Tibial artery (tissue), 4 donors: ENCODE data around the gene COL7A1.

Experiments used
- DNase-seq, 2 donors: peaks; one replicate each; pipeline ENCODE4 v3.0.0-alpha.2; 2019
- H3K27ac ChIP-seq, 2 donors: fragments of 200-600 bp; sonication (generic) in 1 of 2; 1 replicate in 1 of 2; 2 replicates in 1 of 2; pipeline ENCODE4 v1.5.1; 2018 to 2019; ENCODE audit warnings: mild to moderate bottlenecking in 1 of 2
- H3K27me3 ChIP-seq, 2 donors: fragments of 200-600 bp; sonication (generic) in 1 of 2; one replicate each; pipeline versions ENCODE4 v1.5.1 to v1.6.0; 2016 to 2019
- H3K36me3 ChIP-seq, 3 donors: fragments of 200-600 bp; sonication (generic) in 2 of 3; one replicate each; pipeline ENCODE4 v1.5.1; 2016 to 2019; ENCODE audit warnings: mild to moderate bottlenecking in 2 of 3
- H3K4me1 ChIP-seq, 4 donors: fragments of 200-600 bp; sonication (generic) in 2 of 4; 1 replicate in 3 of 4; 2 replicates in 1 of 4; pipeline ENCODE4 v1.5.1; 2016 to 2019
- H3K4me3 ChIP-seq, 2 donors: fragments of 200-600 bp; sonication (generic) in 1 of 2; 1 replicate in 1 of 2; 2 replicates in 1 of 2; pipeline ENCODE4 v1.5.1; 2018 to 2019; ENCODE audit warnings: mild to moderate bottlenecking in 2 of 2
- H3K9me3 ChIP-seq, 3 donors: fragments of 200-600 bp; sonication (generic) in 1 of 3; one replicate each; pipeline ENCODE4 v1.5.1; 2016 to 2019
- intact Hi-C: fragments of 100-400 bp; cut with DNase I; formaldehyde crosslinking; loops from one replicate; pipeline ENCODE4 v1.15.0; 2023; ENCODE audit warnings: low total_unique reads
- TF ChIP-seq, protein P1 (sequence below), 2 experiments: fragments of 200-600 bp in 1 of 2; fragments of 450-650 bp in 1 of 2; IDR thresholded peaks; one replicate each; pipeline ENCODE4 v1.5.1; 2017 to 2019; ENCODE audit warnings: antibody characterized with exemption in 2 of 2, mild to moderate bottlenecking in 1 of 2, moderate library complexity in 1 of 2

Gene COL7A1

GRCh38 chr3:48524970-48525369 lies 70.2 kb downstream of the COL7A1 start:
- TF ChIP-seq, protein P1, sequence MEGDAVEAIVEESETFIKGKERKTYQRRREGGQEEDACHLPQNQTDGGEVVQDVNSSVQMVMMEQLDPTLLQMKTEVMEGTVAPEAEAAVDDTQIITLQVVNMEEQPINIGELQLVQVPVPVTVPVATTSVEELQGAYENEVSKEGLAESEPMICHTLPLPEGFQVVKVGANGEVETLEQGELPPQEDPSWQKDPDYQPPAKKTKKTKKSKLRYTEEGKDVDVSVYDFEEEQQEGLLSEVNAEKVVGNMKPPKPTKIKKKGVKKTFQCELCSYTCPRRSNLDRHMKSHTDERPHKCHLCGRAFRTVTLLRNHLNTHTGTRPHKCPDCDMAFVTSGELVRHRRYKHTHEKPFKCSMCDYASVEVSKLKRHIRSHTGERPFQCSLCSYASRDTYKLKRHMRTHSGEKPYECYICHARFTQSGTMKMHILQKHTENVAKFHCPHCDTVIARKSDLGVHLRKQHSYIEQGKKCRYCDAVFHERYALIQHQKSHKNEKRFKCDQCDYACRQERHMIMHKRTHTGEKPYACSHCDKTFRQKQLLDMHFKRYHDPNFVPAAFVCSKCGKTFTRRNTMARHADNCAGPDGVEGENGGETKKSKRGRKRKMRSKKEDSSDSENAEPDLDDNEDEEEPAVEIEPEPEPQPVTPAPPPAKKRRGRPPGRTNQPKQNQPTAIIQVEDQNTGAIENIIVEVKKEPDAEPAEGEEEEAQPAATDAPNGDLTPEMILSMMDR (IDR thresholded peaks at IDR 0.05), result no peak
- Histone ChIP-seq H3K4me3 (no peak overlapping the region), H3K36me3 (peaks cover 4 to 39% (median 8%) of the 10 kb centered on the region in 3 donors), H3K9me3 (no peaks in the 10 kb centered on the region), H3K4me1 (no peaks in the 10 kb centered on the region), H3K27me3 (no peaks in the 10 kb centered on the region), H3K27ac (no peak overlapping the region)
- intact Hi-C loops, result no loop called here
- DNase-seq, result no peak

GRCh38 chr3:48521635-48522034 lies 73.5 kb downstream of the COL7A1 start:
- Histone ChIP-seq H3K4me3 (no peak overlapping the region), H3K27ac (no peak overlapping the region), H3K4me1 (no peaks in the 10 kb centered on the region), H3K36me3 (peaks cover 4 to 23% (median 7%) of the 10 kb centered on the region in 3 donors), H3K27me3 (no peaks in the 10 kb centered on the region), H3K9me3 (no peaks in the 10 kb centered on the region)
- no peak for DNase-seq
- TF ChIP-seq, protein P1 (IDR thresholded peaks at IDR 0.05), result no peak
- intact Hi-C loops, result no loop called here

DNA sequence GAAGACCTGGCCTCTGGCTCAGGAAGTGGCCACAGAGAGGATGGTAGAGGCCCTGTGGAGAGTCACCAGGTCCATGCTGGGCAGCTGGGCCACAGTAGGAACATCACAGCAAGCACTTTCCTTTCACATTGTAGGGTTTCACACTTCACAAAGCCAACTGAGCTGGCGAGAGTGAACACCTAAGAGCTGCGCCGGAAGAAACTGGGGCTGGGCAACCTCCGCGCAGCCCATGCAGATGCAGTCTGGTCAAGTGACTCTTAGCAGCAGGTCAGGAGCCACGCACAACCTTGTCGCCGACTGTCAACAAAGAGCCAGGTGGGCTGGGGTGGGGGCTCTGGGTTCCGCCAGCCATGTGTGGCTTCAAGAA lies 75.9 kb downstream of the COL7A1 start:
- Histone ChIP-seq H3K36me3 (peaks cover 4 to 14% (median 7%) of the 10 kb centered on the region in 3 donors), H3K27ac (no peak overlapping the region), H3K9me3 (no peaks in the 10 kb centered on the region), H3K4me3 (no peak overlapping the region), H3K27me3 (no peaks in the 10 kb centered on the region), H3K4me1 (no peaks in the 10 kb centered on the region)
- TF ChIP-seq, protein P1 (IDR thresholded peaks at IDR 0.05), result no peak
- no peak for DNase-seq
- intact Hi-C loops, result no loop called here

DNA sequence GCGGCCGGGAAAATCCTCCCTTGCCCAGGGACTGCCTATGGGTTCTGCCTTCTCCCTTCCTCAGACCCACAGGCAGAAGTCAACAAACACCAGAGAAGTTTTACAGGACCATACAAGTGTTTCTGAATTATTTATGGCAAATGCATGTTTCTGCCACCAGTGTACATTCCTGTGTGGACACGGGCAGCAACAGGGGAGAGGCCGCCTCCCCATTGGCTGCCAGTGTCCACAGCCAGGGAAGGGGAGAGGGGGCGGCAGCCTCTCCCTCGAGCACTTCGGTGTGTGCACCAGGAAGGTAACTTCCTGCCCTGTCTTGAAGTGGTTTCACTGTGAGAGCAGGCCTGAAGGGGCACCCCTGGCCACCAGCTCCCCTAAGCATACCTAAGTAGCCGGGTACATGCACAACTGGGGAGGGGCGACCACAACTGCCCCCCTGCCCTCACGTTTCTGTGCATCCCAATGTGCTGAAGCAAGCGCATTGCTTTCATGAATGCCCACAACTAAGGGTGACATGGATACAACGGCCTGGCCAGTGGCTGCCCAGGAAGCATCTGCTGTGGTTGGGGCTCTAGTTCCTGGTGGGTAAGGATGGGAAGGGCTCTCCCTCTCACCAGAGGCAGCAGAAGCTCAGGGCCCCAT lies 76.4 kb downstream of the COL7A1 start:
- Histone ChIP-seq H3K4me3 (no peak overlapping the region), H3K27me3 (no peaks in the 10 kb centered on the region), H3K27ac (no peak overlapping the region), H3K36me3 (peaks cover 4 to 14% (median 7%) of the 10 kb centered on the region in 3 donors), H3K4me1 (no peaks in the 10 kb centered on the region), H3K9me3 (no peaks in the 10 kb centered on the region)
- no peak for DNase-seq
- intact Hi-C loops, result no loop called here
- TF ChIP-seq, protein P1 (IDR thresholded peaks at IDR 0.05), result no peak

DNA sequence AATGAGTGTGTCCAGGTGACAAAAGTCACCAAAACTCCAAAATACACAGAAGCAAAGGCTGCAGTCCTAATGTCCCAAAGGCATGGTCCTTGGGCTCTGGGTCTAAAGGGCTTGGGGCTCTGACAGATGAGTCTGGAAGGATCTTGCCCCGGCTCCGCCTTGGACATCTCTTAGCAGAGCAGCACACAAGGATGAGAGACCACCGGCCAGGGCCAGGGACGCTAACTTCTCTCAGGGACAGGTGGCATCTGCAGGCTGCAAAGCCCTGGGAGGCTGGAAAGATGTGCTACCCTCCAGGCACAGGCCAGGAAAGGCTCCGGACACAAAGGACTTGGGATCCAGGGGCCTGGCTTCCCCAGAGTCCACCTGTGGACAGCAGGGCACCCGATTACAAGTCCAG lies 77.1 kb downstream of the COL7A1 start:
- Histone ChIP-seq H3K9me3 (no peaks in the 10 kb centered on the region), H3K4me3 (no peak overlapping the region), H3K27ac (no peak overlapping the region), H3K36me3 (peaks cover 4 to 14% (median 7%) of the 10 kb centered on the region in 3 donors), H3K4me1 (no peaks in the 10 kb centered on the region), H3K27me3 (no peaks in the 10 kb centered on the region)
- no peak for DNase-seq
- intact Hi-C loops, result no loop called here
- TF ChIP-seq, protein P1 (IDR thresholded peaks at IDR 0.05), result no peak

DNA sequence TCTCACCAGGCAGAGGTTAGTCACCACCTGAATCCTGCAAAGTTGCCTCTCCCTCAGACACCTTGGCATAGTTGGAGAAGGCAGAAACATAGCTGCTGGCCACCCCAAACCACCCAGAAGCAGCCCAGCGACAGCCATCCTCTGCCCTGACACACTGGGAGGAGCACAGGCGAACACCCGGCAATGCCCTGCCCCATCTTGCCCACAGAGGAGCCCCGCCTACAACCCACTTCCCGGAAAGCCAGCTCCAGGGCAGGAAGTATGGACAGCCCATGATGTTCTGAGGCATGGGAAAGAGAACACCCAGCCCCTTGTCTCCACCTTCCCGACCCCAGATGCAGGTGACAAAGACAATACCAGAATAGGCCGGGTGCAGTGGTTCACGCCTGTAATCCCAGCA lies 78.6 kb downstream of the COL7A1 start:
- H3K4me1 ChIP-seq, result no peaks in the 10 kb centered on the region

More for the DNA sequence above, 78.6 kb downstream of the COL7A1 start:
- no peak for DNase-seq
- intact Hi-C loops, result no loop called here
- no peak overlapping the region for H3K27ac ChIP-seq
- no peaks in the 10 kb centered on the region for H3K9me3 ChIP-seq
- H3K4me3 ChIP-seq, result no peak overlapping the region
- no peaks in the 10 kb centered on the region for H3K27me3 ChIP-seq
- peaks cover 4 to 10% (median 7%) of the 10 kb centered on the region in 3 donors for H3K36me3 ChIP-seq
- TF ChIP-seq, protein P1 (IDR thresholded peaks at IDR 0.05), result no peak
